Gastrocnemius medialis (tissue), 4 donors: Measurements from ENCODE around the gene TRIM52. TPM values are rescaled to one million over a fixed set of nuclear protein-coding genes. Genes with fewer than 3 reads are reported as not detected.

Source experiments
- ATAC-seq, 2 donors: fragments of 150-250 bp; one replicate each; pipeline ENCODE4 v1.9.1; 2016
- DNase-seq, 2 donors: peaks; one replicate each; pipeline ENCODE4 v3.0.0-alpha.2; 2019
- H3K27ac ChIP-seq, 4 donors: fragments of 200-600 bp; sonication (generic); 1 replicate in 1 of 4; 2 replicates in 3 of 4; pipeline ENCODE4 v1.5.1; 2016 to 2018; ENCODE audit warnings: mild to moderate bottlenecking in 2 of 4, moderate library complexity in 1 of 4
- H3K27me3 ChIP-seq, 3 donors: fragments of 200-600 bp; sonication (generic) in 2 of 3; 1 replicate in 1 of 3; 2 replicates in 2 of 3; pipeline versions ENCODE4 v1.5.1 to v1.6.0; 2016 to 2019; ENCODE audit warnings: mild to moderate bottlenecking in 1 of 3, moderate library complexity in 1 of 3
- H3K36me3 ChIP-seq, 2 donors: fragments of 200-600 bp; sonication (generic) in 1 of 2; one replicate each; pipeline ENCODE4 v1.5.1; 2017 to 2018
- H3K4me1 ChIP-seq, 2 donors: fragments of 200-600 bp; sonication (generic) in 1 of 2; one replicate each; pipeline ENCODE4 v1.5.1; 2016 to 2017; ENCODE audit warnings: mild to moderate bottlenecking in 2 of 2
- H3K4me3 ChIP-seq, 4 donors: fragments of 200-600 bp; sonication (generic) in 3 of 4; 1 replicate in 1 of 4; 2 replicates in 3 of 4; pipeline ENCODE4 v1.5.1; 2016 to 2019; ENCODE audit warnings: mild to moderate bottlenecking in 2 of 4
- H3K9me3 ChIP-seq, 3 donors: fragments of 200-600 bp; sonication (generic) in 2 of 3; 1 replicate in 1 of 3; 2 replicates in 2 of 3; pipeline ENCODE4 v1.5.1; 2016 to 2019
- CTCF ChIP-seq, 5 experiments: fragments of 450-650 bp in 3 of 5; fragments of 200-600 bp in 2 of 5; sonication (generic) in 2 of 5; IDR thresholded peaks in 4 of 5; conservative IDR thresholded peaks in 1 of 5; 1 replicate in 4 of 5; 2 replicates in 1 of 5; pipeline ENCODE4 v1.5.1; 2016 to 2019; ENCODE audit warnings: antibody characterized with exemption in 5 of 5, mild to moderate bottlenecking in 3 of 5, moderate library complexity in 3 of 5
- POLR2A ChIP-seq, 2 donors: fragments of 450-650 bp; IDR thresholded peaks; one replicate each; pipeline ENCODE4 v1.6.1; 2017; ENCODE audit warnings: antibody characterized with exemption in 2 of 2, mild to moderate bottlenecking in 2 of 2, moderate library complexity in 2 of 2
- in situ Hi-C, 4 donors: fragments of 200-750 bp; cut with MboI; loops; one replicate each; pipeline versions ENCODE4 v1.15.0 to v1.8.0; 2017; ENCODE audit warnings: low sequenced_read_pairs in 4 of 4
- intact Hi-C: fragments of 100-400 bp; cut with DNase I; formaldehyde crosslinking; loops from one replicate; pipeline ENCODE4 v1.15.1; 2023; ENCODE audit warnings: low total_unique reads
- total RNA-seq, 4 donors: library from RNA; depleted of rRNA; stranded (reverse); fragments of >200 nt; gene quantifications; one replicate each; pipeline versions ENCODE4 v1.1.0 to v1.2.3, GENCODE V29; 2016

TRIM52 gene
- total RNA-seq, 4 donors from 2014 or later = 1.3 to 4.9 (median 3.4) TPM

GRCh38 chr5:181245427-181246275 is 15.3 kb downstream of the TRIM52 start:
- DNase-seq = peak in 1 of 2 donors; percentile 39
- peaks cover 0 to 16% of the 10 kb centered on the region in 2 donors for H3K36me3 ChIP-seq
- intact Hi-C loops (loop anchor here (1.0 to 5.0 kb wide), 3 partner anchors 15 to 443 kb away; partner anchors contain the start of genes MGAT1 and TRIM52), in situ Hi-C loops (no loop called here)
- peak overlapping the region; percentile 77 to 97 (median 86) for H3K4me3 ChIP-seq
- peak in 1 of 2 donors; percentile 0 for ATAC-seq
- H3K27me3 ChIP-seq = no peaks in the 10 kb centered on the region
- peak overlapping the region; percentile 94 to 99 (median 96) for H3K27ac ChIP-seq
- H3K9me3 ChIP-seq = no peaks in the 10 kb centered on the region
- H3K4me1 ChIP-seq = peaks cover 58 to 62% of the 10 kb centered on the region in 2 donors
- TF ChIP-seq POLR2A (IDR thresholded peaks at IDR 0.05) (no peak), CTCF (IDR thresholded peaks at IDR 0.05 in 4 of 5, conservative IDR thresholded peaks at IDR 0.05 in 1 of 5) (no peak)

- in situ Hi-C loops = no loop called here
- DNase-seq (peak; percentile 87 to 89), ATAC-seq (peak; percentile 60 to 72)
- H3K4me1 ChIP-seq = peaks cover 39 to 51% of the 10 kb centered on the region in 2 donors
- no peaks in the 10 kb centered on the region for H3K9me3 ChIP-seq
- intact Hi-C loops = loop anchor here (1.0 to 5.0 kb wide), 3 partner anchors 20 to 1511 kb away; partner anchors contain the start of genes MAML1, TRIM41 and TRIM7
- H3K27ac ChIP-seq = peak within 1 kb of the TSS; percentile 94 to 99 (median 96)
- peak in 2 of 5 experiments; percentile 11 to 13 for TF ChIP-seq CTCF (IDR thresholded peaks at IDR 0.05 in 4 of 5, conservative IDR thresholded peaks at IDR 0.05 in 1 of 5)
- TF ChIP-seq POLR2A (IDR thresholded peaks at IDR 0.05) = peak; percentile 79 to 81
- peaks cover 0 to 35% of the 10 kb centered on the region in 2 donors for H3K36me3 ChIP-seq
- H3K27me3 ChIP-seq = no peaks in the 10 kb centered on the region
- H3K4me3 ChIP-seq = peak within 1 kb of the TSS; percentile 76 to 96 (median 80)
Measured at GRCh38 chr5:181243564-181244343, 17.2 kb downstream of the TRIM52 start, which contains the start of gene RACK1. RACK1 (minus strand) TSS chr5:181243906; CDS start chr5:181243800, 106 bp downstream.

GRCh38 chr5:181243018-181243563 is 17.9 kb downstream of the TRIM52 start:
- intact Hi-C loops = loop anchor here (5.0 kb wide), 2 partner anchors 36 to 1511 kb away; partner anchors contain the start of genes MAML1 and TRIM7
- TF ChIP-seq POLR2A (IDR thresholded peaks at IDR 0.05) = no peak
- no peak for TF ChIP-seq CTCF (IDR thresholded peaks at IDR 0.05 in 4 of 5, conservative IDR thresholded peaks at IDR 0.05 in 1 of 5)

GRCh38 chr5:181242031-181242451 is 18.9 kb downstream of the TRIM52 start:
- H3K9me3 ChIP-seq = no peaks in the 10 kb centered on the region
- no peak for TF ChIP-seq POLR2A (IDR thresholded peaks at IDR 0.05)
- no peak for TF ChIP-seq CTCF (IDR thresholded peaks at IDR 0.05 in 4 of 5, conservative IDR thresholded peaks at IDR 0.05 in 1 of 5)
- DNase-seq = no peak
- H3K4me3 ChIP-seq = peak overlapping the region; percentile 76 to 96 (median 80)
- peak overlapping the region; percentile 94 to 99 (median 96) for H3K27ac ChIP-seq
- H3K36me3 ChIP-seq = peaks cover 6 to 52% of the 10 kb centered on the region in 2 donors
- no peak for ATAC-seq
- peaks cover 28 to 38% of the 10 kb centered on the region in 2 donors for H3K4me1 ChIP-seq
- in situ Hi-C loops (no loop called here), intact Hi-C loops (loop anchor here (5.0 kb wide), 2 partner anchors 35 to 1510 kb away; partner anchors contain the start of genes MAML1 and TRIM7)
- no peaks in the 10 kb centered on the region for H3K27me3 ChIP-seq

More at GRCh38 chr5:181243018-181243563, 17.9 kb downstream of the TRIM52 start:
- H3K9me3 ChIP-seq = no peaks in the 10 kb centered on the region
- no peaks in the 10 kb centered on the region for H3K27me3 ChIP-seq
- ATAC-seq (no peak), DNase-seq (peak in 1 of 2 donors; percentile 44)
- H3K36me3 ChIP-seq = peaks cover 0 to 42% of the 10 kb centered on the region in 2 donors
- H3K4me3 ChIP-seq = peak overlapping the region; percentile 76 to 96 (median 80)
- in situ Hi-C loops = no loop called here
- peaks cover 33 to 44% of the 10 kb centered on the region in 2 donors for H3K4me1 ChIP-seq
- H3K27ac ChIP-seq = peak overlapping the region; percentile 94 to 99 (median 96)
